ENCODE data around the gene ITM2B. TPM values are rescaled to one million over a fixed set of nuclear protein-coding genes. Genes with fewer than 3 reads are reported as not detected.

ITM2B gene
- total RNA-seq, result 154 and 514 TPM in 2 replicates

GRCh38 chr13:48233046-48233888 is at the start of gene ITM2B:
Gene ITM2B, plus strand, starts transcription at chr13:48233206. Its CDS starts 155 bp downstream, at chr13:48233361.

GRCh38 chr13:48303359-48304142 is 70.5 kb downstream of the ITM2B start, which contains the start of gene RB1:
Gene RB1, plus strand, starts transcription at chr13:48303751. Its CDS starts 162 bp downstream, at chr13:48303913.

Other genes with a start within 250 kb of the ITM2B start
- gene SUCLA2, start 231.9 kb upstream of the ITM2B start, total RNA-seq, result 27.3 and 34.7 TPM in 2 replicates
- 14.2 and 20.3 TPM in 2 replicates for gene NUDT15, start 195.5 kb upstream of the ITM2B start, total RNA-seq
- 24.3 and 34.3 TPM in 2 replicates for gene MED4, start 138.1 kb upstream of the ITM2B start, total RNA-seq
- 27.2 and 28.2 TPM in 2 replicates for gene RB1, start 70.5 kb downstream of the ITM2B start, total RNA-seq
- 5.2 and 17.2 TPM in 2 replicates for gene LPAR6, start 179.9 kb downstream of the ITM2B start, total RNA-seq